OCI-LY3 (cell line): ENCODE measurements around the gene DAB1.

Experiments
- CTCF ChIP-seq: fragments of 200-600, 300-600 bp; sonication (generic); IDR thresholded peaks from 2 replicates; pipeline ENCODE4 v1.5.1; 2014; ENCODE audit warnings: antibody characterized with exemption, low read length, low read depth
- EZH2phosphoT487 ChIP-seq: fragments of 200-600 bp; shearing (Covaris generic); IDR thresholded peaks from 2 replicates; pipeline ENCODE4 v1.6.1; 2018; ENCODE audit warnings: antibody characterized with exemption, mixed run types, low read depth

GRCh38 chr1:57238233-57238781, 185.6 kb downstream of the DAB1 start:
- no peak for TF ChIP-seq CTCF
- no peak for TF ChIP-seq EZH2phosphoT487
